OCI-LY7 (cell line): ENCODE results near the gene TBL1XR1. TPM values are rescaled to one million over a fixed set of nuclear protein-coding genes. Genes with fewer than 3 reads are reported as not detected.
A peak's percentile ranks its signal among the peaks of the same experiment; 100 is the strongest.

ENCODE experiments used
- BruUV-seq: library from RNA; stranded (reverse); fragments of 400-500 nt; replicated peaks from 2 replicates; lab custom pipeline; 2021; lab: Mats Ljungman, UMichigan
- CTCF ChIA-PET: fragments of 300-600 bp; sonication (Branson Sonifier 250); formaldehyde crosslinking; loops from one replicate; lab custom pipeline; 2022; ENCODE audit warnings: antibody characterized with exemption; ENCODE audit not compliant: unreplicated experiment; lab: Charles Lee
- POLR2A ChIA-PET: fragments of 300-600 bp; sonication (Branson Sonifier 250); formaldehyde crosslinking; loops from one replicate; lab custom pipeline; 2022; ENCODE audit warnings: antibody characterized with exemption; lab: Charles Lee
- DNase-seq: peaks from one replicate; pipeline ENCODE4 v3.0.0-alpha.2; 2015; ENCODE audit warnings: low spot score
- H2AFZ ChIP-seq: fragments of 200-600 bp; sonication (generic), shearing (Covaris generic); 2 replicates; pipeline ENCODE4 v1.6.1; 2014; ENCODE audit warnings: mild to moderate bottlenecking, antibody characterized with exemption, low read length, moderate library complexity
- H3K27ac ChIP-seq: fragments of 200-600 bp; sonication (generic); 2 replicates; pipeline ENCODE4 v1.5.1; 2014; ENCODE audit warnings: mixed run types, low read depth, mild to moderate bottlenecking, moderate library complexity, low read length, inconsistent platforms; ENCODE audit not compliant: poor library complexity, severe bottlenecking
- H3K36me3 ChIP-seq: fragments of 200-600 bp; sonication (generic); 2 replicates; pipeline ENCODE4 v1.6.1; 2014; ENCODE audit warnings: mild to moderate bottlenecking, antibody characterized with exemption, low read length, moderate library complexity, mixed read lengths; ENCODE audit not compliant: insufficient read depth
- H3K4me1 ChIP-seq: fragments of 200-600 bp; sonication (generic); 2 replicates; pipeline ENCODE4 v1.5.1; 2014; ENCODE audit warnings: mild to moderate bottlenecking, low read length; ENCODE audit not compliant: insufficient read depth, poor library complexity, severe bottlenecking
- H3K4me2 ChIP-seq: fragments of 200-600 bp; sonication (generic); 2 replicates; pipeline ENCODE4 v1.6.1; 2014; ENCODE audit warnings: mild to moderate bottlenecking, low read length
- H3K4me3 ChIP-seq: fragments of 200-600 bp; sonication (generic); 2 replicates; pipeline ENCODE4 v1.5.1; 2014; ENCODE audit warnings: mild to moderate bottlenecking, low read depth, low read length; ENCODE audit not compliant: poor library complexity, severe bottlenecking
- H3K79me2 ChIP-seq: fragments of 200-600 bp; sonication (generic); 2 replicates; pipeline ENCODE4 v1.6.1; 2016; ENCODE audit warnings: low read depth, mild to moderate bottlenecking, low read length, moderate library complexity, mixed read lengths; ENCODE audit not compliant: insufficient read depth
- H3K9me2 ChIP-seq: fragments of 200-600 bp; sonication (generic); 2 replicates; pipeline ENCODE4 v1.6.1; 2016; ENCODE audit warnings: mild to moderate bottlenecking, low read length, mixed read lengths; ENCODE audit not compliant: insufficient read depth
- H3K9me3 ChIP-seq: fragments of 200-600 bp; sonication (generic); 2 replicates; pipeline ENCODE4 v1.6.1; 2014; ENCODE audit warnings: mild to moderate bottlenecking, mixed run types, low read length, mixed read lengths
- H4K20me1 ChIP-seq: fragments of 200-600 bp; sonication (generic); 2 replicates; pipeline ENCODE4 v1.6.1; 2014; ENCODE audit warnings: mild to moderate bottlenecking, antibody characterized with exemption, low read length, moderate library complexity, mixed read lengths; ENCODE audit not compliant: insufficient read depth
- EZH2phosphoT487 ChIP-seq: fragments of 200-600 bp; sonication (generic); IDR thresholded peaks from 2 replicates; pipeline ENCODE4 v1.6.1; 2018; ENCODE audit warnings: low read depth, borderline replicate concordance, mild to moderate bottlenecking, mixed run types, antibody characterized with exemption, low read length, moderate library complexity, mixed read lengths
- intact Hi-C: fragments of 100-400 bp; cut with micrococcal nuclease; formaldehyde crosslinking; loops from one replicate; pipeline ENCODE4 v1.10.0; 2022; ENCODE audit not compliant: unreplicated experiment
- total RNA-seq, 2 experiments: library from RNA; depleted of rRNA in 1 of 2; stranded (reverse); fragments of >200 nt in 1 of 2; shearing (Covaris generic) in 1 of 2; gene quantifications; 2 replicates each; pipeline ENCODE4 v1.2.3, GENCODE V29; 2014 to 2022
- TF ChIP-seq, protein P1 (sequence below): fragments of 200-600 bp; sonication (generic); conservative IDR thresholded peaks from 2 replicates; pipeline ENCODE4 v1.5.1; 2014; ENCODE audit warnings: mild to moderate bottlenecking, antibody characterized with exemption, low read length, moderate library complexity, mixed read lengths

The TBL1XR1 gene
- total RNA-seq, 2 experiments from 2014 or later = 103 to 158 TPM

DNA sequence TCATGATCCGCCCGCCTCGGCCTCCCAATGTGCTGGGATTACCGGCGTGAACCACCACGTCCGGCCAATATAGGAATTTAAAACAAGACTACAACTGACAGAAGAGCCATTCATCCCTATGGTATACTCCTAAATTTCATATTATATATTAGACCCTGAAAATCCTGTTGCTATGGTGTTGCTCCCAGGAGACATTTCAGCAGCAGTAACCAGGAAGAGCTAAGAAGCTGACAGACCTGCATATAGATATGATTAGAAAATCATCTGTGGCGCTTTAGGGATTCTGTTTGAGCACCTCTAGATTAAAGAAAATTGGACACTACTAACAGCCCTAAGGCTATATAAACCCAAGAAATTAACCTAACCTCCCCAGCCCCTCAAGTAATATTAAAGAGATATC is 38.8 kb downstream of the TBL1XR1 start:
- peaks cover 79% of the 10 kb centered on the region for H3K36me3 ChIP-seq
- CTCF ChIA-PET = no interaction called here

GRCh38 chr3:177157492-177157891 is 39.8 kb downstream of the TBL1XR1 start:
- Histone ChIP-seq H3K9me3 (peaks cover 25% of the 10 kb centered on the region; the same call in 1 of the 2 replicates), H3K4me2 (no peak overlapping the region), H3K79me2 (peaks cover 100% of the 10 kb centered on the region), H2AFZ (no peak overlapping the region), H4K20me1 (peaks cover 20% of the 10 kb centered on the region), H3K4me1 (no peaks in the 10 kb centered on the region), H3K36me3 (peaks cover 69% of the 10 kb centered on the region), H3K27ac (no peak overlapping the region), H3K4me3 (no peak overlapping the region), H3K9me2 (no peaks in the 10 kb centered on the region)
- ChIA-PET POLR2A (interaction anchor here (0.6 to 0.9 kb wide), 3 partner anchors 72 to 1149 kb away, joined by 3 to 5 read pairs (median 3); no protein-coding TSS in a partner anchor), CTCF (no interaction called here)
- DNase-seq = no peak
- intact Hi-C loops = no loop called here
- no peak for TF ChIP-seq EZH2phosphoT487
- TF ChIP-seq, protein P1, sequence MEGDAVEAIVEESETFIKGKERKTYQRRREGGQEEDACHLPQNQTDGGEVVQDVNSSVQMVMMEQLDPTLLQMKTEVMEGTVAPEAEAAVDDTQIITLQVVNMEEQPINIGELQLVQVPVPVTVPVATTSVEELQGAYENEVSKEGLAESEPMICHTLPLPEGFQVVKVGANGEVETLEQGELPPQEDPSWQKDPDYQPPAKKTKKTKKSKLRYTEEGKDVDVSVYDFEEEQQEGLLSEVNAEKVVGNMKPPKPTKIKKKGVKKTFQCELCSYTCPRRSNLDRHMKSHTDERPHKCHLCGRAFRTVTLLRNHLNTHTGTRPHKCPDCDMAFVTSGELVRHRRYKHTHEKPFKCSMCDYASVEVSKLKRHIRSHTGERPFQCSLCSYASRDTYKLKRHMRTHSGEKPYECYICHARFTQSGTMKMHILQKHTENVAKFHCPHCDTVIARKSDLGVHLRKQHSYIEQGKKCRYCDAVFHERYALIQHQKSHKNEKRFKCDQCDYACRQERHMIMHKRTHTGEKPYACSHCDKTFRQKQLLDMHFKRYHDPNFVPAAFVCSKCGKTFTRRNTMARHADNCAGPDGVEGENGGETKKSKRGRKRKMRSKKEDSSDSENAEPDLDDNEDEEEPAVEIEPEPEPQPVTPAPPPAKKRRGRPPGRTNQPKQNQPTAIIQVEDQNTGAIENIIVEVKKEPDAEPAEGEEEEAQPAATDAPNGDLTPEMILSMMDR = no peak
- TSS peak; percentile 12 for BruUV-seq

More for the DNA sequence above, 38.8 kb downstream of the TBL1XR1 start:
- TF ChIP-seq, protein P1 = no peak
- TF ChIP-seq EZH2phosphoT487 = no peak
- no TSS peak for BruUV-seq
- no peak overlapping the region for H3K4me2 ChIP-seq
- no peak for DNase-seq
- intact Hi-C loops = no loop called here
- no peak overlapping the region for H3K4me3 ChIP-seq
- H3K27ac ChIP-seq = no peak overlapping the region
- H3K4me1 ChIP-seq = no peaks in the 10 kb centered on the region
- peaks cover 29% of the 10 kb centered on the region; the same call in 1 of the 2 replicates for H3K9me3 ChIP-seq
- H2AFZ ChIP-seq = no peak overlapping the region
- H4K20me1 ChIP-seq = peaks cover 20% of the 10 kb centered on the region
- H3K9me2 ChIP-seq = no peaks in the 10 kb centered on the region
- POLR2A ChIA-PET = interaction anchor here (0.9 to 2.8 kb wide), 5 partner anchors 9 to 53 kb away, joined by 3 to 16 read pairs (median 12); no protein-coding TSS in a partner anchor
- H3K79me2 ChIP-seq = peaks cover 100% of the 10 kb centered on the region

DNA sequence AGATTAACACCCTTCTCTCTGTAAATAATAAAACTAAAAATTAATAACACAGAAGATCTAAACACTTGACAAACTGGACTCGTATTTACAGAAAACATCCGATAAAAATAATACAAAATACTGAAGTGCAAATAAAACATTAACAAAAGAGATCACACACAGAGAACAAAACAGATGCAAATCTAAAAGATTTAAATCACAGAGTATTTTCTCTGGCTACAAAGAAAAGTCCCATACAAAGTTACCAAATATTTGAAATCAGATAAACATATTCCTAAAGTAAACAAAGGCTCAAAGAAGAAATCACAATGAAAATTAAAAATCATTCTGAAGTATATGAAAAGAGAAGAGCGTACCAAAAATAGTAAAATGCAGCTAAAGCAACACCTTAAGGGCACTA is 42.5 kb downstream of the TBL1XR1 start:
- peaks cover 52% of the 10 kb centered on the region for H3K36me3 ChIP-seq
- H3K4me1 ChIP-seq = peaks cover 26% of the 10 kb centered on the region
- ChIA-PET CTCF (no interaction called here), POLR2A (interaction anchor here (0.7 to 1.4 kb wide), 3 partner anchors 10 to 101 kb away, joined by 3 to 9 read pairs (median 4); no protein-coding TSS in a partner anchor)
- H3K9me2 ChIP-seq = no peaks in the 10 kb centered on the region
- H3K4me2 ChIP-seq = no peak overlapping the region
- peaks cover 17% of the 10 kb centered on the region; the same call in 1 of the 2 replicates for H3K9me3 ChIP-seq
- H3K79me2 ChIP-seq = peaks cover 100% of the 10 kb centered on the region
- intact Hi-C loops = no loop called here
- H2AFZ ChIP-seq = no peak overlapping the region
- no TSS peak for BruUV-seq
- no peak overlapping the region for H3K4me3 ChIP-seq
- H4K20me1 ChIP-seq = peaks cover 31% of the 10 kb centered on the region
- TF ChIP-seq EZH2phosphoT487 = no peak
- DNase-seq = no peak
- no peak overlapping the region for H3K27ac ChIP-seq
